GM19238 (cell line): Measurements from ENCODE around the gene RAC2.

Source experiments
- DNase-seq: peaks from one replicate; pipeline ENCODE4 v3.0.0; 2011; ENCODE audit warnings: low spot score; ENCODE audit not compliant: insufficient read length

Gene RAC2

GRCh38 chr22:37275622-37276021 is 31.6 kb upstream of the RAC2 start:
- no peak for DNase-seq

- DNase-seq: no peak
These were observed 31.1 kb upstream of the RAC2 start for GRCh38 chr22:37275134-37275533.

- peak; percentile 54 for DNase-seq
These were observed 30.4 kb upstream of the RAC2 start for GRCh38 chr22:37274380-37274862.

- no peak for DNase-seq
These were observed 29.8 kb upstream of the RAC2 start for GRCh38 chr22:37273846-37274225.

GRCh38 chr22:37273126-37273845 is 29.2 kb upstream of the RAC2 start:
- DNase-seq: no peak

- DNase-seq: no peak
These were observed 27.0 kb upstream of the RAC2 start for GRCh38 chr22:37270928-37271650.

- DNase-seq: no peak
These were observed 26.0 kb upstream of the RAC2 start for GRCh38 chr22:37269936-37270678.

- no peak for DNase-seq
These were observed 23.8 kb upstream of the RAC2 start for GRCh38 chr22:37267661-37268413.

- DNase-seq: peak; percentile 69
These were observed 23.1 kb upstream of the RAC2 start for GRCh38 chr22:37267135-37267587.

GRCh38 chr22:37266581-37267134 is 22.6 kb upstream of the RAC2 start:
- no peak for DNase-seq

- DNase-seq: no peak
These were observed 20.2 kb upstream of the RAC2 start for GRCh38 chr22:37263966-37264887.

GRCh38 chr22:37262346-37262745 is 18.3 kb upstream of the RAC2 start:
- no peak for DNase-seq

GRCh38 chr22:37260901-37261336 is 16.9 kb upstream of the RAC2 start:
- peak; percentile 64 for DNase-seq

- DNase-seq: no peak
These were observed 16.2 kb upstream of the RAC2 start for GRCh38 chr22:37260155-37260795.

GRCh38 chr22:37259540-37260029 is 15.5 kb upstream of the RAC2 start:
- DNase-seq: no peak

GRCh38 chr22:37258753-37259401 is 14.8 kb upstream of the RAC2 start:
- DNase-seq: no peak

GRCh38 chr22:37258005-37258752 is 14.1 kb upstream of the RAC2 start:
- no peak for DNase-seq
